SK-N-SH (cell line): Measurements from ENCODE around the gene MGAT5.

Experiments used
- EP300 ChIP-seq, 2 experiments: IDR thresholded peaks; 2 replicates each; pipeline versions ENCODE4 v1.4.0 to v1.6.1; 2012; ENCODE audit warnings: borderline replicate concordance in 1 of 2, low read depth in 1 of 2, low read length in 1 of 2
- EZH2phosphoT487 ChIP-seq: fragments of 200-600 bp; sonication (generic); IDR thresholded peaks from 2 replicates; pipeline ENCODE4 v1.6.1; 2017; ENCODE audit warnings: low read depth, mixed run types, mild to moderate bottlenecking, antibody characterized with exemption, moderate library complexity, borderline replicate concordance
- GATA2 ChIP-seq: sonication (generic); formaldehyde crosslinking; IDR thresholded peaks from 2 replicates; pipeline ENCODE4 v1.5.0; 2020; ENCODE audit warnings: mild to moderate bottlenecking, missing genetic modification reagents
- JUND ChIP-seq: IDR thresholded peaks from 2 replicates; pipeline ENCODE4 v1.4.0; 2012
- MAX ChIP-seq: IDR thresholded peaks from 2 replicates; pipeline ENCODE4 v1.4.0; 2012; ENCODE audit warnings: low read depth
- MXI1 ChIP-seq: IDR thresholded peaks from 2 replicates; pipeline ENCODE4 v1.6.1; 2012; ENCODE audit warnings: mild to moderate bottlenecking, low read depth, low read length, improper control_type of control experiment
- NFIC ChIP-seq: IDR thresholded peaks from 2 replicates; pipeline ENCODE4 v1.4.0; 2012; ENCODE audit warnings: borderline replicate concordance
- RAD21 ChIP-seq: IDR thresholded peaks from 2 replicates; pipeline ENCODE4 v1.6.1; 2012; ENCODE audit warnings: mild to moderate bottlenecking, low read length
- RXRA ChIP-seq: IDR thresholded peaks from 2 replicates; pipeline ENCODE4 v1.4.0; 2012; ENCODE audit warnings: low read depth, mild to moderate bottlenecking, borderline replicate concordance
- TEAD4 ChIP-seq: IDR thresholded peaks from 2 replicates; pipeline ENCODE4 v1.4.0; 2012; ENCODE audit warnings: mild to moderate bottlenecking, borderline replicate concordance; ENCODE audit not compliant: insufficient read depth
- USF2 ChIP-seq: fragments of 150-350 bp; IDR thresholded peaks from 2 replicates; pipeline ENCODE4 v1.6.1; 2017; ENCODE audit warnings: antibody characterized with exemption, low read length, low read depth, borderline replicate concordance
- TF ChIP-seq, protein P1 (sequence below): fragments of 200-600 bp; sonication (generic); IDR thresholded peaks from 2 replicates; pipeline ENCODE4 v1.6.1; 2017; ENCODE audit warnings: antibody characterized with exemption, mild to moderate bottlenecking, moderate library complexity

GRCh38 chr2:134385195-134385594, 131.3 kb downstream of the MGAT5 start:
- TF ChIP-seq, protein P1, sequence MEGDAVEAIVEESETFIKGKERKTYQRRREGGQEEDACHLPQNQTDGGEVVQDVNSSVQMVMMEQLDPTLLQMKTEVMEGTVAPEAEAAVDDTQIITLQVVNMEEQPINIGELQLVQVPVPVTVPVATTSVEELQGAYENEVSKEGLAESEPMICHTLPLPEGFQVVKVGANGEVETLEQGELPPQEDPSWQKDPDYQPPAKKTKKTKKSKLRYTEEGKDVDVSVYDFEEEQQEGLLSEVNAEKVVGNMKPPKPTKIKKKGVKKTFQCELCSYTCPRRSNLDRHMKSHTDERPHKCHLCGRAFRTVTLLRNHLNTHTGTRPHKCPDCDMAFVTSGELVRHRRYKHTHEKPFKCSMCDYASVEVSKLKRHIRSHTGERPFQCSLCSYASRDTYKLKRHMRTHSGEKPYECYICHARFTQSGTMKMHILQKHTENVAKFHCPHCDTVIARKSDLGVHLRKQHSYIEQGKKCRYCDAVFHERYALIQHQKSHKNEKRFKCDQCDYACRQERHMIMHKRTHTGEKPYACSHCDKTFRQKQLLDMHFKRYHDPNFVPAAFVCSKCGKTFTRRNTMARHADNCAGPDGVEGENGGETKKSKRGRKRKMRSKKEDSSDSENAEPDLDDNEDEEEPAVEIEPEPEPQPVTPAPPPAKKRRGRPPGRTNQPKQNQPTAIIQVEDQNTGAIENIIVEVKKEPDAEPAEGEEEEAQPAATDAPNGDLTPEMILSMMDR: no peak
- no peak for TF ChIP-seq EP300 (IDR thresholded peaks at IDR 0.05; ENCODE audit: borderline replicate concordance in 1 of 2, low read depth in 1 of 2, low read length in 1 of 2)
- TF ChIP-seq MXI1: no peak
- no peak for TF ChIP-seq USF2
- no peak for TF ChIP-seq GATA2 (CRISPR knock-in tag)
- no peak for TF ChIP-seq JUND
- TF ChIP-seq EZH2phosphoT487: no peak
- no peak for TF ChIP-seq RXRA
- TF ChIP-seq TEAD4: no peak
- no peak for TF ChIP-seq MAX
- no peak for TF ChIP-seq NFIC
- TF ChIP-seq RAD21: no peak
